HepG2 (cell line): ENCODE results near the gene SPAG9.

ENCODE experiments used
- CBX1 ChIP-seq: IDR thresholded peaks from one replicate; pipeline ENCODE4 v1.6.1; 2016; ENCODE audit warnings: antibody characterized with exemption, low read depth
- POLR2AphosphoS5 ChIP-seq: IDR thresholded peaks from 2 replicates; pipeline ENCODE4 v1.6.1; 2012; ENCODE audit warnings: low read depth, low read length
- RAD51 ChIP-seq: fragments of 450-650 bp; IDR thresholded peaks from 2 replicates; pipeline ENCODE4 v1.6.1; 2016; ENCODE audit warnings: borderline replicate concordance
- ZFX ChIP-seq: sonication (generic); formaldehyde crosslinking; IDR thresholded peaks from 2 replicates; pipeline ENCODE4 v1.4.0; 2020; ENCODE audit warnings: mild to moderate bottlenecking, low read depth, missing genetic modification reagents, moderate library complexity
- ZNF589 ChIP-seq: sonication (generic); formaldehyde crosslinking; conservative IDR thresholded peaks from 2 replicates; pipeline ENCODE4 v1.8.0; 2022; ENCODE audit warnings: mild to moderate bottlenecking, moderate library complexity, missing genetic modification reagents
- ZSCAN20 ChIP-seq: sonication (generic); formaldehyde crosslinking; IDR thresholded peaks from 2 replicates; pipeline ENCODE4 v1.4.0; 2020; ENCODE audit warnings: missing genetic modification reagents, mild to moderate bottlenecking, borderline replicate concordance
- TF ChIP-seq, protein P1 (sequence below): sonication (generic); formaldehyde crosslinking; IDR thresholded peaks from one replicate; pipeline ENCODE4 v1.5.1; 2020; ENCODE audit warnings: mild to moderate bottlenecking, missing genetic modification reagents; ENCODE audit errors: not compliant biosample characterization

DNA sequence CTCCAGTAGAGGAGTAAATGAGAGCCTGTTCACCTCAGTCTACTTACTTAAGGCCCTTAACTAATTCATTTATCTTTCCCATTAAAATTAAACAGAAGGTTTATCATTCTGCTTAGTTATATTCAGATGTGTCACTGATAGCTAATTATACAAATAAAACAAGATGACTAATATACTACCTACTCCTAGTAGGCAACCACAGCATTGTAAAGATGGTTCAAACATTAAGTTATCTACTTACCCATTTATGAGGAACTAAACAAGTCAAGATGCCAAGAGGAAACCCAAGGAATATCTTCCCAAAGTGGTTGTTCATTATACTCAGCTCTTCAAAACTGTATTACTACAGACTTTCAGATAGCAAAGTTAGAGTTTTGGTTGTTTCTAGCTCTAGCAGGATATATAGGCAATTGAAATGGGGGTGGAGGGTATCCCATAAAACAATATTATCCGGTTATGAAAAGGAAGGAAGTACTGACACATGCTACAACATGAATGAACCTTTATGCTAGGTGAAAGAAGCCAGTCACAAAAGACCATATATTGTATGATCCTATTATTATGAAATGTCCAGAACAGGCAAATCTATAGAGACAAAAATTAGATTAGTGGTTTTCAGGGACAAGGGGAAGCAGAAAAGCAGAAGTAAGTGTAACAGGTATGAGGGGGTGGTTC, 56.5 kb downstream of the SPAG9 start:
- TF ChIP-seq RAD51 (no peak), POLR2AphosphoS5 (no peak), ZNF589 (no peak), ZSCAN20 (CRISPR knock-in tag) (no peak), CBX1 (no peak), ZFX (CRISPR knock-in tag) (no peak)
- TF ChIP-seq, protein P1, sequence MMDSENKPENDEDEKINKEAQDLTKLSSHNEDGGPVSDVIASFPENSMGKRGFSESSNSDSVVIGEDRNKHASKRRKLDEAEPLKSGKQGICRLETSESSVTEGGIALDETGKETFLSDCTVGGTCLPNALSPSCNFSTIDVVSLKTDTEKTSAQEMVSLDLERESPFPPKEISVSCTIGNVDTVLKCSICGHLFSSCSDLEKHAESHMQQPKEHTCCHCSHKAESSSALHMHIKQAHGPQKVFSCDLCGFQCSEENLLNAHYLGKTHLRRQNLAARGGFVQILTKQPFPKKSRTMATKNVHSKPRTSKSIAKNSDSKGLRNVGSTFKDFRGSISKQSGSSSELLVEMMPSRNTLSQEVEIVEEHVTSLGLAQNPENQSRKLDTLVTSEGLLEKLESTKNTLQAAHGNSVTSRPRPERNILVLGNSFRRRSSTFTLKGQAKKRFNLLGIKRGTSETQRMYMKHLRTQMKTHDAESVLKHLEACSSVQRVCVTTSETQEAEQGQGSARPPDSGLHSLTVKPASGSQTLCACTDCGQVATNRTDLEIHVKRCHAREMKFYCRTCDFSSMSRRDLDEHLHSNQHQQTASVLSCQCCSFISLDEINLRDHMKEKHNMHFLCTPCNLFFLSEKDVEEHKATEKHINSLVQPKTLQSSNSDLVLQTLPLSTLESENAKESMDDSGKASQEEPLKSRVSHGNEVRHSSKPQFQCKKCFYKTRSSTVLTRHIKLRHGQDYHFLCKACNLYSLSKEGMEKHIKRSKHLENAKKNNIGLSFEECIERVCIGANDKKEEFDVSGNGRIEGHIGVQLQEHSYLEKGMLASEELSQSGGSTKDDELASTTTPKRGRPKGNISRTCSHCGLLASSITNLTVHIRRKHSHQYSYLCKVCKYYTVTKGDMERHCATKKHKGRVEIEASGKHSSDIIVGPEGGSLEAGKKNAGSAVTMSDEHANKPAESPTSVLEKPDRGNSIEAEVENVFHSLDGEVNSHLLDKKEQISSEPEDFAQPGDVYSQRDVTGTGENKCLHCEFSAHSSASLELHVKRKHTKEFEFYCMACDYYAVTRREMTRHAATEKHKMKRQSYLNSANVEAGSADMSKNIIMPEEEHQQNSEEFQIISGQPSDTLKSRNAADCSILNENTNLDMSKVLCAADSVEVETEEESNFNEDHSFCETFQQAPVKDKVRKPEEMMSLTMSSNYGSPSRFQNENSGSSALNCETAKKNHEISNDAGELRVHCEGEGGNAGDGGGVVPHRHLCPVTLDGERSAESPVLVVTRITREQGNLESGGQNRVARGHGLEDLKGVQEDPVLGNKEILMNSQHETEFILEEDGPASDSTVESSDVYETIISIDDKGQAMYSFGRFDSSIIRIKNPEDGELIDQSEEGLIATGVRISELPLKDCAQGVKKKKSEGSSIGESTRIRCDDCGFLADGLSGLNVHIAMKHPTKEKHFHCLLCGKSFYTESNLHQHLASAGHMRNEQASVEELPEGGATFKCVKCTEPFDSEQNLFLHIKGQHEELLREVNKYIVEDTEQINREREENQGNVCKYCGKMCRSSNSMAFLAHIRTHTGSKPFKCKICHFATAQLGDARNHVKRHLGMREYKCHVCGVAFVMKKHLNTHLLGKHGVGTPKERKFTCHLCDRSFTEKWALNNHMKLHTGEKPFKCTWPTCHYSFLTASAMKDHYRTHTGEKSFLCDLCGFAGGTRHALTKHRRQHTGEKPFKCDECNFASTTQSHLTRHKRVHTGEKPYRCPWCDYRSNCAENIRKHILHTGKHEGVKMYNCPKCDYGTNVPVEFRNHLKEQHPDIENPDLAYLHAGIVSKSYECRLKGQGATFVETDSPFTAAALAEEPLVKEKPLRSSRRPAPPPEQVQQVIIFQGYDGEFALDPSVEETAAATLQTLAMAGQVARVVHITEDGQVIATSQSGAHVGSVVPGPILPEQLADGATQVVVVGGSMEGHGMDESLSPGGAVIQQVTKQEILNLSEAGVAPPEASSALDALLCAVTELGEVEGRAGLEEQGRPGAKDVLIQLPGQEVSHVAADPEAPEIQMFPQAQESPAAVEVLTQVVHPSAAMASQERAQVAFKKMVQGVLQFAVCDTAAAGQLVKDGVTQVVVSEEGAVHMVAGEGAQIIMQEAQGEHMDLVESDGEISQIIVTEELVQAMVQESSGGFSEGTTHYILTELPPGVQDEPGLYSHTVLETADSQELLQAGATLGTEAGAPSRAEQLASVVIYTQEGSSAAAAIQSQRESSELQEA (CRISPR knock-in tag) = no peak
